Endodermal cell (in vitro differentiated cells): ENCODE data around the gene NID1. TPM values are rescaled to one million over a fixed set of nuclear protein-coding genes. Genes with fewer than 3 reads are reported as not detected.

Source experiments
- DNase-seq: peaks from one replicate; pipeline ENCODE4 v3.0.0-alpha.2; 2017
- H3K27ac ChIP-seq: 2 replicates; pipeline ENCODE4 v1.5.1; 2013; ENCODE audit warnings: mild to moderate bottlenecking, low read depth, low read length, moderate library complexity
- H3K27me3 ChIP-seq: 2 replicates; pipeline ENCODE4 v1.6.1; 2013; ENCODE audit warnings: mild to moderate bottlenecking, low read length, moderate library complexity; ENCODE audit not compliant: insufficient read depth, control insufficient read depth, poor library complexity, severe bottlenecking
- H3K36me3 ChIP-seq: 2 replicates; pipeline ENCODE4 v1.7.0; 2013; ENCODE audit warnings: mild to moderate bottlenecking, low read length, moderate library complexity; ENCODE audit not compliant: control insufficient read depth, insufficient read depth
- H3K4me1 ChIP-seq: one replicate; pipeline ENCODE4 v1.7.0; 2013; ENCODE audit warnings: low read length; ENCODE audit not compliant: control insufficient read depth, insufficient read depth
- H3K4me3 ChIP-seq: 2 replicates; pipeline ENCODE4 v1.5.1; 2013; ENCODE audit warnings: mild to moderate bottlenecking, low read length, moderate library complexity
- H3K9ac ChIP-seq: 2 replicates; pipeline ENCODE4 v1.6.1; 2013; ENCODE audit warnings: mild to moderate bottlenecking, low read length, moderate library complexity; ENCODE audit not compliant: poor library complexity, severe bottlenecking; ENCODE audit errors: extremely low read depth
- H3K9me3 ChIP-seq: 2 replicates; pipeline ENCODE4 v1.6.1; 2013; ENCODE audit warnings: mild to moderate bottlenecking, low read length, moderate library complexity; ENCODE audit not compliant: control insufficient read depth
- H3K27ac Mint-ChIP-seq: 2 replicates; pipeline ENCODE4 v1.8.0; 2020; ENCODE audit warnings: mixed read lengths
- H3K27me3 Mint-ChIP-seq: 2 replicates; pipeline ENCODE4 v1.8.0; 2021; ENCODE audit warnings: mild to moderate bottlenecking, mixed read lengths; ENCODE audit not compliant: insufficient read depth
- H3K36me3 Mint-ChIP-seq: 2 replicates; pipeline ENCODE4 v1.8.0; 2020; ENCODE audit warnings: low read depth, mixed read lengths
- H3K4me1 Mint-ChIP-seq: 2 replicates; pipeline ENCODE4 v1.8.0; 2020; ENCODE audit warnings: mixed read lengths
- H3K4me3 Mint-ChIP-seq: 2 replicates; pipeline ENCODE4 v1.8.0; 2020; ENCODE audit warnings: mild to moderate bottlenecking, moderate library complexity, mixed read lengths
- H3K9me3 Mint-ChIP-seq: 2 replicates; pipeline ENCODE4 v1.8.0; 2020; ENCODE audit warnings: mild to moderate bottlenecking, mixed read lengths
- CTCF ChIP-seq: fragments of 200-600 bp; sonication (generic); conservative IDR thresholded peaks from 2 replicates; pipeline ENCODE4 v1.5.0; 2021; ENCODE audit warnings: antibody characterized with exemption, mild to moderate bottlenecking
- WGBS, 2 experiments: methylation state at CpG; one replicate each; pipeline versions ENCODE4 v1.1.5 to v1.1.7; 2013; ENCODE audit warnings: missing lambda C conversion rate in 2 of 2, mixed read lengths in 1 of 2; ENCODE audit not compliant: insufficient coverage in 1 of 2, insufficient read length in 1 of 2; 5-methylcytosine and 5-hydroxymethylcytosine counted together
- total RNA-seq, 2 donors: library from RNA; stranded (reverse); fragmentation: NEBNext Ultra II Directional in 1 of 2; extraction: Animal tissue kit (Norgen Biotek cat#: 25700) in 1 of 2; gene quantifications; 2 replicates in 1 of 2; 3 replicates in 1 of 2; pipeline ENCODE4 v1.2.1, GENCODE V29; 2021

Gene NID1
- total RNA-seq, 2 donors from 2014 or later: 12.7 to 18.3 TPM

- Mint-ChIP-seq H3K36me3 (peaks cover 23% of the 10 kb centered on the region), H3K4me3 (no peak overlapping the region), H3K9me3 (peaks cover 22% of the 10 kb centered on the region), H3K4me1 (no peaks in the 10 kb centered on the region), H3K27me3 (no peaks in the 10 kb centered on the region), H3K27ac (no peak overlapping the region)
- DNase-seq: no peak
- no peaks in the 10 kb centered on the region for H3K36me3 ChIP-seq
- no peak overlapping the region for H3K4me3 ChIP-seq
- H3K9ac ChIP-seq: no peak overlapping the region
- peaks cover 14% of the 10 kb centered on the region for H3K9me3 ChIP-seq
- H3K27me3 ChIP-seq: no peaks in the 10 kb centered on the region
- WGBS, 2 experiments: 96 to 97% methylated on average over 15 to 31 of the region's 31 CpGs
- no peak for TF ChIP-seq CTCF
- H3K4me1 ChIP-seq: no peaks in the 10 kb centered on the region
- H3K27ac ChIP-seq: no peak overlapping the region
Measured at GRCh38 chr1:235993652-235994051, 71.2 kb downstream of the NID1 start.

GRCh38 chr1:235992868-235993267 lies 72.0 kb downstream of the NID1 start:
- H3K4me1 Mint-ChIP-seq: no peaks in the 10 kb centered on the region
- no peaks in the 10 kb centered on the region for H3K4me1 ChIP-seq
- DNase-seq: no peak
- peaks cover 29% of the 10 kb centered on the region for H3K36me3 Mint-ChIP-seq
- H3K9me3 ChIP-seq: peaks cover 14% of the 10 kb centered on the region
- no peaks in the 10 kb centered on the region for H3K36me3 ChIP-seq
- peaks cover 30% of the 10 kb centered on the region for H3K9me3 Mint-ChIP-seq
- WGBS, 2 experiments: 89 to 91% methylated on average over 3 to 7 of the region's 7 CpGs
- no peak overlapping the region for H3K27ac ChIP-seq
- H3K27me3 ChIP-seq: no peaks in the 10 kb centered on the region
- TF ChIP-seq CTCF: no peak
- H3K9ac ChIP-seq: no peak overlapping the region
- H3K27ac Mint-ChIP-seq: no peak overlapping the region
- H3K27me3 Mint-ChIP-seq: no peaks in the 10 kb centered on the region
- H3K4me3 ChIP-seq: no peak overlapping the region
- no peak overlapping the region for H3K4me3 Mint-ChIP-seq

- H3K36me3 Mint-ChIP-seq: peaks cover 29% of the 10 kb centered on the region
Measured at GRCh38 chr1:235992346-235992745, 72.5 kb downstream of the NID1 start.

More at GRCh38 chr1:235992346-235992745, 72.5 kb downstream of the NID1 start:
- peaks cover 17% of the 10 kb centered on the region for H3K9me3 ChIP-seq
- DNase-seq: no peak
- H3K9ac ChIP-seq: no peak overlapping the region
- H3K4me3 ChIP-seq: no peak overlapping the region
- H3K27me3 ChIP-seq: no peaks in the 10 kb centered on the region
- H3K27ac ChIP-seq: no peak overlapping the region
- 85% methylated on average over 9 to 13 of the region's 13 CpGs for WGBS, 2 experiments
- H3K27me3 Mint-ChIP-seq: no peaks in the 10 kb centered on the region
- no peak for TF ChIP-seq CTCF
- H3K4me3 Mint-ChIP-seq: no peak overlapping the region
- peaks cover 30% of the 10 kb centered on the region for H3K9me3 Mint-ChIP-seq
- no peaks in the 10 kb centered on the region for H3K36me3 ChIP-seq
- no peak overlapping the region for H3K27ac Mint-ChIP-seq
- no peaks in the 10 kb centered on the region for H3K4me1 Mint-ChIP-seq
- H3K4me1 ChIP-seq: no peaks in the 10 kb centered on the region
